ENCODE data around the gene MYL5.

GRCh38 chr4:633976-634598 lies 40.3 kb upstream of the MYL5 start:
- TF ChIP-seq CTCF (IDR thresholded peaks at IDR 0.05) = no peak
- TF ChIP-seq REST (IDR thresholded peaks at IDR 0.05) = no peak
- TF ChIP-seq EP300 (IDR thresholded peaks at IDR 0.05) = no peak
- TF ChIP-seq MYC (IDR thresholded peaks at IDR 0.05; ENCODE audit: borderline replicate concordance, low read length) = no peak
- TF ChIP-seq FOXS1 (CRISPR knock-in tag; IDR thresholded peaks at IDR 0.05) = no peak
